GM13977 (cell line): Measurements from ENCODE around the gene SLC6A7.

Experiments used
- DNase-seq: peaks from one replicate; pipeline ENCODE4 v3.0.0; 2012; ENCODE audit warnings: low spot score
- in situ Hi-C: fragments of 300-500 bp; cut with MboI; formaldehyde crosslinking; loops from one replicate; pipeline ENCODE4 v1.12.0; 2022; ENCODE audit warnings: low sequenced_read_pairs, low pct_unique_long_range_greater_than_20kb, mixed read lengths, inconsistent platforms; ENCODE audit not compliant: unreplicated experiment
- TF ChIP-seq, protein P1 (sequence below): IDR thresholded peaks from 2 replicates; pipeline ENCODE4 v1.5.1; 2012; ENCODE audit warnings: mild to moderate bottlenecking, control low read depth; ENCODE audit not compliant: insufficient read depth; ENCODE audit errors: extremely low read depth, missing control alignments

Gene SLC6A7

DNA sequence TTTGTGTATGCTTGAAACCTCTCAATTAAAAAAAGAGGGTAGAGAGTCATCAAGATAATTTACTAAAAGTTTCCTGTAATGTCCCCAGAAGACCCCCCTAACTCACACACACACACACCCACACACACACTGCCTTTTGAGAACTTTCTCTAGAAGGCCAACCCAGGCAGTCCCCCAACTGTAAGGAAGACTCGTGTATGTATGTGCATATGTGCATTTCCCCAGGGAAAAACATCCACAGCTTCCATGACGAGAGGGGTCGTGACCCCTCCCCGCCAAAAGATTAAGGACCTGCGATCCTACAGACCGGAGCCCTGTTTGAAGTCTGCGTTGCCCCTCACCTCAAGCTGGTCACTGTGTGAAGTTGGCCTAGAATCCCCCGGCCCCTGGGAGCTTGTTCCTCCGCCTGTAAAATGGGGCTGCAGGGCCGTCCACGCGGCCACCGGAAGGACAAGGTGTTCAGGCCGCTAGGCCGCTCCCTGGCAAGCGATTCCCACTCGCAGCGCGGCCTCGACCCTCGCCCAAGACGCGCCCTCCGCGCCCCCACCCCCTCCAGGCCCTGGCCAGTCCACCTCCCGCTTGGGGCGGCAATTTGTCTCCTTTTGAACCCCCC, 23.7 kb upstream of the SLC6A7 start:
- TF ChIP-seq, protein P1, sequence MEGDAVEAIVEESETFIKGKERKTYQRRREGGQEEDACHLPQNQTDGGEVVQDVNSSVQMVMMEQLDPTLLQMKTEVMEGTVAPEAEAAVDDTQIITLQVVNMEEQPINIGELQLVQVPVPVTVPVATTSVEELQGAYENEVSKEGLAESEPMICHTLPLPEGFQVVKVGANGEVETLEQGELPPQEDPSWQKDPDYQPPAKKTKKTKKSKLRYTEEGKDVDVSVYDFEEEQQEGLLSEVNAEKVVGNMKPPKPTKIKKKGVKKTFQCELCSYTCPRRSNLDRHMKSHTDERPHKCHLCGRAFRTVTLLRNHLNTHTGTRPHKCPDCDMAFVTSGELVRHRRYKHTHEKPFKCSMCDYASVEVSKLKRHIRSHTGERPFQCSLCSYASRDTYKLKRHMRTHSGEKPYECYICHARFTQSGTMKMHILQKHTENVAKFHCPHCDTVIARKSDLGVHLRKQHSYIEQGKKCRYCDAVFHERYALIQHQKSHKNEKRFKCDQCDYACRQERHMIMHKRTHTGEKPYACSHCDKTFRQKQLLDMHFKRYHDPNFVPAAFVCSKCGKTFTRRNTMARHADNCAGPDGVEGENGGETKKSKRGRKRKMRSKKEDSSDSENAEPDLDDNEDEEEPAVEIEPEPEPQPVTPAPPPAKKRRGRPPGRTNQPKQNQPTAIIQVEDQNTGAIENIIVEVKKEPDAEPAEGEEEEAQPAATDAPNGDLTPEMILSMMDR, result no peak
- DNase-seq, result no peak
- in situ Hi-C loops, result no loop called here

DNA sequence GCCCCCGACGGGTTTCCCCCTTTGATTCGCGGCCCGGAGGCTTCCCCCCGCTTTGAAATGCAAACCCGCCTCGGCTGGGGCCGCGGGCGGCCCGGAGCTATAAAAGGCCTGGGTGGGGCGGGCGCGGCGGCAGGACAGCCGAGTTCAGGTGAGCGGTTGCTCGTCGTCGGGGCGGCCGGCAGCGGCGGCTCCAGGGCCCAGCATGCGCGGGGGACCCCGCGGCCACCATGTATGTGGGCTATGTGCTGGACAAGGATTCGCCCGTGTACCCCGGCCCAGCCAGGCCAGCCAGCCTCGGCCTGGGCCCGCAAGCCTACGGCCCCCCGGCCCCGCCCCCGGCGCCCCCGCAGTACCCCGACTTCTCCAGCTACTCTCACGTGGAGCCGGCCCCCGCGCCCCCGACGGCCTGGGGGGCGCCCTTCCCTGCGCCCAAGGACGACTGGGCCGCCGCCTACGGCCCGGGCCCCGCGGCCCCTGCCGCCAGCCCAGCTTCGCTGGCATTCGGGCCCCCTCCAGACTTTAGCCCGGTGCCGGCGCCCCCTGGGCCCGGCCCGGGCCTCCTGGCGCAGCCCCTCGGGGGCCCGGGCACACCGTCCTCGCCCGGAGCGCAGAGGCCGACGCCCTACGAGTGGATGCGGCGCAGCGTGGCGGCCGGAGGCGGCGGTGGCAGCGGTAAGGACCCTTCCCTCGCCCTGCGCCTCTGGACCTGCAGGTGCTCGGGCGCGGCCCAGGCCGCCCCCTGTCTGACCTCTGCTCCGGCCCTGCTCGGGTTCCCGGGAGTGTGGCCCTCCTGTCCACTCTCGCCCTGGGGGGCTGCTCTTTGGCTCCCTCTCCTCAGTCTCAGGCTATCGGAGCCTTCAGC, 23.0 kb upstream of the SLC6A7 start, which contains the start of gene CDX1:
Gene CDX1, plus strand, starts transcription at position 129 of the 862 bp plus-strand sequence. Its CDS starts 99 bp downstream, at position 228.
- no peak for DNase-seq
- TF ChIP-seq, protein P1, result no peak
- in situ Hi-C loops, result no loop called here

DNA sequence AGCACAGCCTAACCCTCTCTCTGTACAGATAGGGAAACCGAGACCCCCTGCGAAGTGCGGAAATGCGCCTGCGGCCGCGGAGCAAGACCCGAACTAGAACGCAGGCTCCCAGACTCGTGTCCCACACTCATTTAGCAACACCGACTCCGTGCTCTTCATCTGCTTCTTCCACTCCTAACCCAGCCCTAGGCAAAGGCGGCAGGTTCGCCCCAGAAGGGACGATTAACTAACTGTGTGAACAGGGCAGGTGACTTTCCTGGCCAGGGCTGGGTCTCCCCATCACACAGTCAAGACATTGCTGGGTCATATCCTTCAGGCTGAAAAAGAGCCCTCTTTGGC, 22.4 kb upstream of the SLC6A7 start:
- no peak for DNase-seq
- TF ChIP-seq, protein P1, result no peak
- in situ Hi-C loops, result no loop called here

DNA sequence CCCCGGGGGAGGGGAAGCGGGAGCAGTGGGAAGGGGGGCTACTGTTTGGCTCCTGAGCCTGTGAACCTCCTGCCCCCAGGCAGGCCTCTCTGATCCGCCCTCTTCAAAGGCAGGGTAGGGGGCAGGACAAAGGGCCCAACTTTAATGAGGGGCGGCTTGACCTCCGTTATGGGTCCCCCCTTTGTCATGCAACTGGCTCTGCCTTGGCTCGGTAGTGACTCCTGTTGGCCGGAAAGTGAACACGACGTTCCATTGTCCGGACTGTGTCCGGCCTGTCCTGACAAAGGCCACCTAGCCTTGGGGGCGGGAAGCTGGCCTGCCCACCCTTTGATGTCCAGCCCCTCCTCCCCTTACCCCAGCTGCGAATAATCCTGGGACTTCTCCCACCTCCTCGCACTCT, 22.0 kb upstream of the SLC6A7 start:
- no peak for DNase-seq
- TF ChIP-seq, protein P1, result no peak
- in situ Hi-C loops, result no loop called here

DNA sequence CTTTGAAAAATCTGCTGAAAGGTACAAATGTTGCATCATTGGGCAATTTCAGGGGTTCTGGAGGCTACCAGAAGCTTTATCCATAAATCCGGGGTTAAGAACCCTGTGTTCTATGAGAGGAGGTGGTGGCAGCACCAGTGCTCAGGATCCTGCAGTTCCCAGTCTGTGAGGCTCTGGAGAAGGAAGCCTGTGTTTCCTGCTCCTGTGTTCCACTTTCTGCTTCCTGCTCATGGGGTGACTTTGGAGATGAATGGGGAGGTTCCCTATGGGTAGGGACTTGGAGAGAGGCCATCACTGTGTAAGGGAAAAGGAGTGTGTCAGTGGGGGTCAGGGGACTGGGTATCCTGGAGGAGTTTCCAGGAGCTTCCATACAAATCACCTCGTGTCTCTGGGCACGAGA, 21.0 kb upstream of the SLC6A7 start:
- TF ChIP-seq, protein P1, result no peak
- DNase-seq, result no peak
- in situ Hi-C loops, result no loop called here

GRCh38 chr5:150172145-150172544, 17.7 kb upstream of the SLC6A7 start:
- TF ChIP-seq, protein P1, result no peak
- in situ Hi-C loops, result no loop called here
- no peak for DNase-seq
